ENCODE measurements around the gene MYO10.

MYO10 gene

GRCh38 chr5:16664368-16664767 lies 271.7 kb downstream of the MYO10 start:
- no peaks in the 10 kb centered on the region for H3K36me3 ChIP-seq

GRCh38 chr5:16663840-16664239 lies 272.2 kb downstream of the MYO10 start:
- Histone ChIP-seq H3K27me3 (no peaks in the 10 kb centered on the region), H3K4me3 (ENCODE audit: low read depth in 1 of 2, low read length in 1 of 2) (no peak overlapping the region), H3K9me3 (no peaks in the 10 kb centered on the region), H3K4me1 (ENCODE audit: control insufficient read depth in 1 of 2, insufficient read depth in 1 of 2, low read depth in 1 of 2, low read length in 1 of 2) (no peaks in the 10 kb centered on the region), H3K36me3 (no peaks in the 10 kb centered on the region), H3K27ac (no peak overlapping the region)
- TF ChIP-seq CTCF (IDR thresholded peaks at IDR 0.05): no peak

More at GRCh38 chr5:16664368-16664767, 271.7 kb downstream of the MYO10 start:
- no peak overlapping the region for H3K4me3 ChIP-seq (ENCODE audit: low read depth in 1 of 2, low read length in 1 of 2)
- no peaks in the 10 kb centered on the region for H3K9me3 ChIP-seq
- H3K27ac ChIP-seq: no peak overlapping the region
- TF ChIP-seq CTCF (IDR thresholded peaks at IDR 0.05): no peak
- no peaks in the 10 kb centered on the region for H3K4me1 ChIP-seq (ENCODE audit: control insufficient read depth in 1 of 2, insufficient read depth in 1 of 2, low read depth in 1 of 2, low read length in 1 of 2)
- H3K27me3 ChIP-seq: no peaks in the 10 kb centered on the region

- Histone ChIP-seq H3K27me3 (no peaks in the 10 kb centered on the region), H3K4me3 (ENCODE audit: low read depth in 1 of 2, low read length in 1 of 2) (no peak overlapping the region), H3K36me3 (no peaks in the 10 kb centered on the region), H3K4me1 (ENCODE audit: control insufficient read depth in 1 of 2, insufficient read depth in 1 of 2, low read depth in 1 of 2, low read length in 1 of 2) (no peaks in the 10 kb centered on the region), H3K27ac (no peak overlapping the region), H3K9me3 (no peaks in the 10 kb centered on the region)
- TF ChIP-seq CTCF (IDR thresholded peaks at IDR 0.05): no peak
These were observed 274.4 kb downstream of the MYO10 start for GRCh38 chr5:16661713-16662112.

GRCh38 chr5:16660982-16661381 lies 275.1 kb downstream of the MYO10 start:
- no peaks in the 10 kb centered on the region for H3K9me3 ChIP-seq
- no peak for TF ChIP-seq CTCF (IDR thresholded peaks at IDR 0.05)
- H3K4me3 ChIP-seq (ENCODE audit: low read depth in 1 of 2, low read length in 1 of 2): no peak overlapping the region
- H3K36me3 ChIP-seq: no peaks in the 10 kb centered on the region
- no peaks in the 10 kb centered on the region for H3K4me1 ChIP-seq (ENCODE audit: control insufficient read depth in 1 of 2, insufficient read depth in 1 of 2, low read depth in 1 of 2, low read length in 1 of 2)
- H3K27me3 ChIP-seq: no peaks in the 10 kb centered on the region
- no peak overlapping the region for H3K27ac ChIP-seq

- Histone ChIP-seq H3K36me3 (no peaks in the 10 kb centered on the region), H3K27me3 (no peaks in the 10 kb centered on the region), H3K9me3 (no peaks in the 10 kb centered on the region), H3K4me3 (ENCODE audit: low read depth in 1 of 2, low read length in 1 of 2) (no peak overlapping the region), H3K27ac (no peak overlapping the region), H3K4me1 (ENCODE audit: control insufficient read depth in 1 of 2, insufficient read depth in 1 of 2, low read depth in 1 of 2, low read length in 1 of 2) (no peaks in the 10 kb centered on the region)
- no peak for TF ChIP-seq CTCF (IDR thresholded peaks at IDR 0.05)
These were observed 276.6 kb downstream of the MYO10 start for GRCh38 chr5:16659536-16659935.

All from neutrophil (primary cell).